Neural crest cell (in vitro differentiated cells): Measurements from ENCODE around the gene HNRNPF. TPM values are rescaled to one million over a fixed set of nuclear protein-coding genes. Genes with fewer than 3 reads are reported as not detected.
A peak's percentile ranks its signal among the peaks of the same experiment; 100 is the strongest.

Experiments
- DNase-seq: peaks from one replicate; pipeline ENCODE4 v3.0.0; 2021; ENCODE audit warnings: low read depth, mixed read lengths, low spot score
- H3K27ac Mint-ChIP-seq: one replicate; pipeline ENCODE4 v1.8.0; 2021; ENCODE audit warnings: mild to moderate bottlenecking, mixed read lengths; ENCODE audit not compliant: unreplicated experiment
- H3K27me3 Mint-ChIP-seq: 2 replicates; pipeline ENCODE4 v1.8.0; 2021; ENCODE audit warnings: low read depth, mild to moderate bottlenecking, mixed read lengths
- H3K36me3 Mint-ChIP-seq: 2 replicates; pipeline ENCODE4 v1.8.0; 2021; ENCODE audit warnings: low read depth, mild to moderate bottlenecking, mixed read lengths
- H3K4me1 Mint-ChIP-seq: 2 replicates; pipeline ENCODE4 v1.8.0; 2021; ENCODE audit warnings: mixed read lengths
- H3K4me3 Mint-ChIP-seq: one replicate; pipeline ENCODE4 v1.8.0; 2021; ENCODE audit warnings: mild to moderate bottlenecking, mixed read lengths
- H3K9me3 Mint-ChIP-seq: 2 replicates; pipeline ENCODE4 v1.8.0; 2021; ENCODE audit warnings: mixed read lengths
- CTCF ChIP-seq: fragments of 200-600 bp; sonication (generic); conservative IDR thresholded peaks from 2 replicates; pipeline ENCODE4 v1.5.0; 2021; ENCODE audit warnings: antibody characterized with exemption, mild to moderate bottlenecking
- total RNA-seq: library from RNA; stranded (reverse); gene quantifications from 2 replicates; pipeline ENCODE4 v1.2.1, GENCODE V29; 2021

Gene HNRNPF
- total RNA-seq, 1 donor from 2014 or later, result 284 TPM

- H3K27me3 Mint-ChIP-seq, result no peaks in the 10 kb centered on the region
- no peaks in the 10 kb centered on the region for H3K36me3 Mint-ChIP-seq
- peak overlapping the region; percentile 90 for H3K4me3 Mint-ChIP-seq
- H3K27ac Mint-ChIP-seq, result no peak overlapping the region
- no peaks in the 10 kb centered on the region for H3K9me3 Mint-ChIP-seq
- DNase-seq, result no peak
- H3K4me1 Mint-ChIP-seq, result peaks cover 58% of the 10 kb centered on the region
- TF ChIP-seq CTCF, result no peak
Measured at GRCh38 chr10:43404704-43405084, 4.3 kb downstream of the HNRNPF start.

GRCh38 chr10:43403911-43404703, 4.9 kb downstream of the HNRNPF start:
- H3K4me3 Mint-ChIP-seq, result peak overlapping the region; percentile 90
- TF ChIP-seq CTCF, result no peak
- H3K36me3 Mint-ChIP-seq, result no peaks in the 10 kb centered on the region
- H3K9me3 Mint-ChIP-seq, result no peaks in the 10 kb centered on the region
- DNase-seq, result no peak
- H3K27me3 Mint-ChIP-seq, result no peaks in the 10 kb centered on the region
- peaks cover 58% of the 10 kb centered on the region for H3K4me1 Mint-ChIP-seq
- no peak overlapping the region for H3K27ac Mint-ChIP-seq

GRCh38 chr10:43402880-43403452, 6.0 kb downstream of the HNRNPF start:
- no peak for TF ChIP-seq CTCF
- Mint-ChIP-seq H3K9me3 (no peaks in the 10 kb centered on the region), H3K36me3 (no peaks in the 10 kb centered on the region), H3K27ac (no peak overlapping the region), H3K4me1 (peaks cover 64% of the 10 kb centered on the region), H3K4me3 (peak overlapping the region; percentile 52), H3K27me3 (no peaks in the 10 kb centered on the region)
- DNase-seq, result no peak

GRCh38 chr10:43402176-43402575, 6.8 kb downstream of the HNRNPF start:
- TF ChIP-seq CTCF, result no peak
- H3K9me3 Mint-ChIP-seq, result no peaks in the 10 kb centered on the region
- H3K4me1 Mint-ChIP-seq, result peaks cover 67% of the 10 kb centered on the region
- H3K27me3 Mint-ChIP-seq, result no peaks in the 10 kb centered on the region
- DNase-seq, result no peak
- H3K27ac Mint-ChIP-seq, result no peak overlapping the region
- H3K36me3 Mint-ChIP-seq, result no peaks in the 10 kb centered on the region
- peak overlapping the region; percentile 56 for H3K4me3 Mint-ChIP-seq

- no peak for DNase-seq
- no peak for TF ChIP-seq CTCF
- no peaks in the 10 kb centered on the region for H3K9me3 Mint-ChIP-seq
- peaks cover 68% of the 10 kb centered on the region for H3K4me1 Mint-ChIP-seq
- H3K36me3 Mint-ChIP-seq, result no peaks in the 10 kb centered on the region
- no peaks in the 10 kb centered on the region for H3K27me3 Mint-ChIP-seq
- peak overlapping the region; percentile 56 for H3K4me3 Mint-ChIP-seq
- no peak overlapping the region for H3K27ac Mint-ChIP-seq
Measured at GRCh38 chr10:43401627-43402026, 7.4 kb downstream of the HNRNPF start.
